OCI-LY7 (cell line): ENCODE measurements around the gene KCNT1.

ENCODE experiments used
- EZH2phosphoT487 ChIP-seq: fragments of 200-600 bp; sonication (generic); IDR thresholded peaks from 2 replicates; pipeline ENCODE4 v1.6.1; 2018; ENCODE audit warnings: low read depth, borderline replicate concordance, mild to moderate bottlenecking, mixed run types, antibody characterized with exemption, low read length, moderate library complexity, mixed read lengths
- TF ChIP-seq, protein P1 (sequence below): fragments of 200-600 bp; sonication (generic); conservative IDR thresholded peaks from 2 replicates; pipeline ENCODE4 v1.5.1; 2014; ENCODE audit warnings: mild to moderate bottlenecking, antibody characterized with exemption, low read length, moderate library complexity, mixed read lengths

GRCh38 chr9:135697226-135697625 lies 4.8 kb upstream of the KCNT1 start:
- TF ChIP-seq EZH2phosphoT487 = no peak
- TF ChIP-seq, protein P1, sequence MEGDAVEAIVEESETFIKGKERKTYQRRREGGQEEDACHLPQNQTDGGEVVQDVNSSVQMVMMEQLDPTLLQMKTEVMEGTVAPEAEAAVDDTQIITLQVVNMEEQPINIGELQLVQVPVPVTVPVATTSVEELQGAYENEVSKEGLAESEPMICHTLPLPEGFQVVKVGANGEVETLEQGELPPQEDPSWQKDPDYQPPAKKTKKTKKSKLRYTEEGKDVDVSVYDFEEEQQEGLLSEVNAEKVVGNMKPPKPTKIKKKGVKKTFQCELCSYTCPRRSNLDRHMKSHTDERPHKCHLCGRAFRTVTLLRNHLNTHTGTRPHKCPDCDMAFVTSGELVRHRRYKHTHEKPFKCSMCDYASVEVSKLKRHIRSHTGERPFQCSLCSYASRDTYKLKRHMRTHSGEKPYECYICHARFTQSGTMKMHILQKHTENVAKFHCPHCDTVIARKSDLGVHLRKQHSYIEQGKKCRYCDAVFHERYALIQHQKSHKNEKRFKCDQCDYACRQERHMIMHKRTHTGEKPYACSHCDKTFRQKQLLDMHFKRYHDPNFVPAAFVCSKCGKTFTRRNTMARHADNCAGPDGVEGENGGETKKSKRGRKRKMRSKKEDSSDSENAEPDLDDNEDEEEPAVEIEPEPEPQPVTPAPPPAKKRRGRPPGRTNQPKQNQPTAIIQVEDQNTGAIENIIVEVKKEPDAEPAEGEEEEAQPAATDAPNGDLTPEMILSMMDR = no peak
